HCT116 (cell line): ENCODE measurements around the gene EME1.

Source experiments
- CEBPB ChIP-seq: IDR thresholded peaks from 2 replicates; pipeline ENCODE4 v1.6.1; 2012; ENCODE audit warnings: low read depth
- CTCF ChIP-seq, 3 experiments: fragments of 200-600 bp in 1 of 3; sonication (generic) in 1 of 3; IDR thresholded peaks in 2 of 3; conservative IDR thresholded peaks in 1 of 3; 2 replicates each; pipeline ENCODE4 v1.5.1; 2012 to 2017; ENCODE audit warnings: low read depth in 2 of 3, low read length in 2 of 3, antibody characterized with exemption in 1 of 3, borderline replicate concordance in 1 of 3, control low read depth in 1 of 3, mild to moderate bottlenecking in 1 of 3, mixed read lengths in 1 of 3, mixed run types in 1 of 3, moderate library complexity in 1 of 3; ENCODE audit not compliant: insufficient read depth in 1 of 3
- ELF1 ChIP-seq: IDR thresholded peaks from 2 replicates; pipeline ENCODE4 v1.6.1; 2012; ENCODE audit warnings: low read depth, borderline replicate concordance
- EZH2 ChIP-seq: fragments of 200-600 bp; sonication (generic); IDR thresholded peaks from 2 replicates; pipeline ENCODE4 v1.6.1; 2017; ENCODE audit warnings: antibody characterized with exemption, mixed run types
- EZH2phosphoT487 ChIP-seq: fragments of 200-600 bp; IDR thresholded peaks from 2 replicates; pipeline ENCODE4 v1.6.1; 2018; ENCODE audit warnings: antibody characterized with exemption, borderline replicate concordance
- FOSL1 ChIP-seq: IDR thresholded peaks from 2 replicates; pipeline ENCODE4 v1.6.1; 2012; ENCODE audit warnings: low read depth
- POLR2A ChIP-seq: IDR thresholded peaks from 2 replicates; pipeline ENCODE4 v1.7.0; 2011; ENCODE audit warnings: borderline replicate concordance; ENCODE audit not compliant: insufficient read depth, insufficient read length; ENCODE audit errors: extremely low read depth
- POLR2AphosphoS5 ChIP-seq: IDR thresholded peaks from 2 replicates; pipeline ENCODE4 v1.6.1; 2011; ENCODE audit warnings: mild to moderate bottlenecking, low read depth, low read length, moderate library complexity
- RAD21 ChIP-seq: IDR thresholded peaks from 2 replicates; pipeline ENCODE4 v1.6.1; 2012; ENCODE audit warnings: low read depth, mild to moderate bottlenecking
- REST ChIP-seq: IDR thresholded peaks from 2 replicates; pipeline ENCODE4 v1.6.1; 2012; ENCODE audit warnings: low read depth
- SIN3A ChIP-seq: IDR thresholded peaks from 2 replicates; pipeline ENCODE4 v1.6.1; 2012; ENCODE audit warnings: low read depth
- SP1 ChIP-seq: IDR thresholded peaks from 2 replicates; pipeline ENCODE4 v1.6.1; 2012; ENCODE audit warnings: low read depth
- TCF7L2 ChIP-seq: IDR thresholded peaks from 2 replicates; pipeline ENCODE4 v1.7.0; 2011; ENCODE audit warnings: borderline replicate concordance, inconsistent platforms; ENCODE audit not compliant: insufficient read depth, insufficient read length; ENCODE audit errors: extremely low read depth
- ZBTB33 ChIP-seq: IDR thresholded peaks from 2 replicates; pipeline ENCODE4 v1.6.1; 2011; ENCODE audit warnings: mild to moderate bottlenecking, low read length, moderate library complexity; ENCODE audit not compliant: insufficient replicate concordance; ENCODE audit errors: extremely low read depth

GRCh38 chr17:50358177-50358576 lies 14.9 kb upstream of the EME1 start:
- TF ChIP-seq ELF1 (no peak), SP1 (no peak), SIN3A (no peak), REST (no peak), EZH2phosphoT487 (no peak), CEBPB (no peak), CTCF (IDR thresholded peaks at IDR 0.05 in 2 of 3, conservative IDR thresholded peaks at IDR 0.05 in 1 of 3; ENCODE audit: borderline replicate concordance in 1 of 3, insufficient read depth in 1 of 3, low read depth in 2 of 3, low read length in 2 of 3) (no peak), POLR2A (no peak), FOSL1 (no peak), RAD21 (no peak), POLR2AphosphoS5 (no peak), ZBTB33 (no peak), TCF7L2 (no peak), EZH2 (no peak)
